Hypothalamus (tissue), 51 donors: ENCODE data around the gene ARFIP1.

ENCODE experiments used
- DNase-seq, 51 donors: peaks; one replicate each; lab custom pipeline; 2025; lab: John Stamatoyannopoulos, UW

ARFIP1 gene

GRCh38 chr4:152936446-152937335 lies 156.9 kb downstream of the ARFIP1 start:
- DNase-seq: peak in 12 of 51 donors; percentile 3 to 41 (median 24)

GRCh38 chr4:152937336-152938236 lies 157.8 kb downstream of the ARFIP1 start:
- peak in 24 of 51 donors; percentile 4 to 59 (median 18) for DNase-seq

GRCh38 chr4:152938237-152938947 lies 158.6 kb downstream of the ARFIP1 start:
- DNase-seq: peak in 3 of 51 donors; percentile 8 to 24 (median 22)

- DNase-seq: no peak
These were observed 159.9 kb downstream of the ARFIP1 start for GRCh38 chr4:152939621-152940020.

- no peak for DNase-seq
These were observed 160.7 kb downstream of the ARFIP1 start for GRCh38 chr4:152940461-152940860.

GRCh38 chr4:152941411-152941810 lies 161.7 kb downstream of the ARFIP1 start:
- no peak for DNase-seq

- DNase-seq: no peak
These were observed 162.6 kb downstream of the ARFIP1 start for GRCh38 chr4:152942346-152942745.

- DNase-seq: no peak
These were observed 163.9 kb downstream of the ARFIP1 start for GRCh38 chr4:152943672-152944071.

- DNase-seq: no peak
These were observed 165.0 kb downstream of the ARFIP1 start for GRCh38 chr4:152944666-152945320.

- DNase-seq: no peak
These were observed 165.9 kb downstream of the ARFIP1 start for GRCh38 chr4:152945639-152946038.

GRCh38 chr4:152946446-152946845 lies 166.7 kb downstream of the ARFIP1 start:
- DNase-seq: no peak

GRCh38 chr4:152947311-152947710 lies 167.6 kb downstream of the ARFIP1 start:
- no peak for DNase-seq

- DNase-seq: no peak
These were observed 170.2 kb downstream of the ARFIP1 start for GRCh38 chr4:152949930-152950329.

GRCh38 chr4:152950402-152951274 lies 170.9 kb downstream of the ARFIP1 start:
- no peak for DNase-seq

GRCh38 chr4:152951348-152951747 lies 171.6 kb downstream of the ARFIP1 start:
- no peak for DNase-seq

GRCh38 chr4:152953514-152953913 lies 173.8 kb downstream of the ARFIP1 start:
- no peak for DNase-seq

- DNase-seq: no peak
These were observed 175.0 kb downstream of the ARFIP1 start for GRCh38 chr4:152954741-152955140.

GRCh38 chr4:152956147-152956546 lies 176.4 kb downstream of the ARFIP1 start:
- no peak for DNase-seq
